ENCODE data around the gene APLP2. TPM values are rescaled to one million over a fixed set of nuclear protein-coding genes. Genes with fewer than 3 reads are reported as not detected.

The APLP2 gene
- polyA plus RNA-seq, 3 donors from 2014 or later = 69.4 to 125 (median 75.8) TPM

DNA sequence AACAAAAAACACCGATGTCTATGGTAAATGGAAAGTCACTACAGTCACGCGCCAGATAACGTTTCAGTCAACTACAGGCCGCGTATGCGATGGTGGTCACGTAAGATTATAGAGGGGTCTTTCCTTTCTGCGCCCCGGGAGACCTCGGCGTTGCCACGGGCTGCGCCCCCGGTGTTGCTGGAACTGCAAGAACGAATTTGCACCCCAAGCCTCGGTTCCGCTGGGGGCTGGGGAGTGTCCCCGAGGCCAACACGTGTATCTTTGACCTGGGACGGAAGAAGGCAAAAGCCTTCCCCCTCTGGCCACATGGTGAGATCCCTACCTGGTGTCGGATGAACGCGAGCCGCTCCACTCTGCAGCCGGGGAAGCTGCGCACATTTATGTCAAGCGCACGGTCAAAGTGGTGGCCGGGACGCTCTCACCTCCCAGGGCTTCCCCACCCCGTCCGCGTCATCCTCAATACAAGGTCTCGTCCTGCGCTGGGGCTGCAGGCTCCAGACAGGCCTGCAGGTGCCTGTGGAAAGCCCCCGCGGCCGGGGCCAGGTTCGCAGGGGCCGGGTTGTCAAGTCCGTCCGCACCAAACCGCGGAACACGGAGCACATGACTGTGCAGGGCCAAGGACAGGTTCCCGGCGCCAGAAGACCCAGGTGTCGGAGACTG is 29.3 kb upstream of the APLP2 start:
- H3K27me3 Mint-ChIP-seq (ENCODE audit: low read depth in 3 of 3) = peaks cover 7 to 18% (median 11%) of the 10 kb centered on the region in 3 donors
- H3K4me3 Mint-ChIP-seq = no peak overlapping the region
- no peaks in the 10 kb centered on the region for H3K36me3 Mint-ChIP-seq
- H3K4me1 Mint-ChIP-seq = peaks cover 11 to 12% of the 10 kb centered on the region in 2 donors
- DNase-seq = no peak
- no peak overlapping the region for H3K27ac Mint-ChIP-seq
- no peaks in the 10 kb centered on the region for H3K9me3 Mint-ChIP-seq

DNA sequence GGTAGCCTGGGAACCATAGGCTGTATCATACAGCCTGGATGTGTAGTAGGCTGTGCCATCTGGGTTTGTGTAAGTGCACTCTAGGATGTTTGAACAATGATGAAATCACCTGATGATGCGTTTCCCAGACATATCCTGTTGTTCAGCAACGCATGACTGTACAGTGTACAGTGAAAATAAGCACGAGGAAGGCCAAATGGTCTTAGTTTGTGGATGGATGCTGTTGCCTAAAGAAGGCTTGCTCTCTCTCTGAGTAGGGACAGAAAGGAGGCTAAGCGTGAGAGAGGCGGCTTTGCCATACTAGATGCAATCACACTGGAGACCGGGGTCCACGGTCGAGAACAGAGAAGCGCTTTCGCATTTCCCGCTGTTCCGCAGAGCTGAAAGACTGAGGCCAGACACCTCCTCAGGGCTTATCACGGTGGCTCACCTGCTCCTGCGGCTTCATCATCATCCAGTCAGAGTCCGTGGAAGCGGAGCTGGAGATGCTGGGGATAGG is 27.6 kb upstream of the APLP2 start:
- no peaks in the 10 kb centered on the region for H3K36me3 Mint-ChIP-seq
- no peak for DNase-seq
- H3K9me3 Mint-ChIP-seq = no peaks in the 10 kb centered on the region
- peaks cover 11 to 12% of the 10 kb centered on the region in 2 donors for H3K4me1 Mint-ChIP-seq
- no peak overlapping the region for H3K27ac Mint-ChIP-seq
- peaks cover 5 to 15% (median 9%) of the 10 kb centered on the region in 3 donors for H3K27me3 Mint-ChIP-seq (ENCODE audit: low read depth in 3 of 3)
- no peak overlapping the region for H3K4me3 Mint-ChIP-seq

DNA sequence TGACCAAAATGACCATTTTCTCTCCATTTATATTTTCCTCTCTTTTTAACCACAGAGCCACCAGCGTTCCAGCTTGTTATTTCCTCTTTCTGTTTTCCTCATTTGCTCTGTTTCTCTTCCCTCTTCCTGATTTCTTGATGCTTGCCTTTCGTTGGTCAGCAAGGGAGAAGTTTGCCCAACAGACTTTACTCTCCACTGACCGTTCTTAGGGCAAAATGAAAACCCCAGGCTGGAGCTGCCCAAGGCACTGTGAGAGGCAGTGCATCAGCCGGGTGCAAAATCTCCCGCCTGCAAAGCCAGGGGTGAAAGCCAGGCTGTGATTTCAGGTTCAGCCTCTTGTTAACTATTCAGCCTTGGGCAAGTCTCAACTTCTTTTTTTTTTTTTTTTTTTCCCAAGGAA is 26.1 kb upstream of the APLP2 start:
- no peak overlapping the region for H3K27ac Mint-ChIP-seq
- no peak overlapping the region for H3K4me3 Mint-ChIP-seq
- H3K4me1 Mint-ChIP-seq = peaks cover 0 to under 1% of the 10 kb centered on the region in 2 donors
- no peak for DNase-seq
- H3K9me3 Mint-ChIP-seq = no peaks in the 10 kb centered on the region
- H3K27me3 Mint-ChIP-seq (ENCODE audit: low read depth in 3 of 3) = peaks cover 5 to 9% (median 7%) of the 10 kb centered on the region in 3 donors
- no peaks in the 10 kb centered on the region for H3K36me3 Mint-ChIP-seq

DNA sequence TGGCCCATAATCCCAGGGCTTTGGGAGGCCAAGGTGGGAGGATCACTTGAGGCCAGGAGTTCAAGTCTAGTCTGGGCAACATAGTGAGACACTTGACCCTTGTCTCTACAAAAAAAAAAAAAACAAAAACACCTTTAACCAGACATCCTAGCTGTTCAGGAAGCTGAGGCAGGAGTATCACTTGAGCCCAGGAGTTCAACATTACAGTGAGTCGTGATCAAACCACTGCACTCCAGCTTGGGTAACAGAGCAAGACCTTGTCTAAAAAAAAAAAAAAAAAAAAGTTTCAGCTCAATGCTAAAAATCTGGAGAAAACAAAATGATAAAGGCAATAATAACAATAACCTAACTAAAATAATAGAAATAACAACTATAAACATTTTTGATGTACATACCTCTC is 22.6 kb upstream of the APLP2 start:
- no peak overlapping the region for H3K27ac Mint-ChIP-seq

DNA sequence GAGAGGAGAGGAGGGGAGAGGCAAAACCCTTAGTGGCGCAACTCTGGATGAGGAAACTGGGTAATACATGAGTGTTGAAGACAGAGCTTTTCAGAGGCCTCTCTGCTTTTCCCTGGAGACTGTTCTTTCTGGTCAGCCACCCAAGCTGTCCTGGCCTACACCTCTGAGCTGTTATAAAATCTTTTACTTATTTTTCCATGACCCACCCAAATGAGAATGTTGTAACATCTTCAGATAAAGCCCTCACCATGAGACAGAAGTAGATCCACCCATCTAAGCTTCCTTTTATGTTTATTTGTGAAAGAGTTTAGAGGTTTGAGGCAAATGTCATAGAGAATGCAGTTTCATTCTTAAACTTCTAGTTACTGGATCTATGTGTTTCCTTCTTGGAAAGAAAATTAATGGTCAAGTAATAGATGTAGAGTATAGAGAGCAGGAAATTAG is 20.3 kb upstream of the APLP2 start:
- Mint-ChIP-seq H3K27ac (no peak overlapping the region), H3K4me1 (no peaks in the 10 kb centered on the region), H3K27me3 (ENCODE audit: low read depth in 3 of 3) (peaks cover 4 to 11% (median 8%) of the 10 kb centered on the region in 3 donors), H3K9me3 (no peaks in the 10 kb centered on the region), H3K4me3 (no peak overlapping the region), H3K36me3 (peaks cover 0 to 4% (median 0%) of the 10 kb centered on the region in 3 donors)
- no peak for DNase-seq

More for the DNA sequence above, 22.6 kb upstream of the APLP2 start:
- Mint-ChIP-seq H3K9me3 (no peaks in the 10 kb centered on the region), H3K36me3 (no peaks in the 10 kb centered on the region), H3K4me1 (no peaks in the 10 kb centered on the region), H3K27me3 (ENCODE audit: low read depth in 3 of 3) (peaks cover 3 to 6% (median 6%) of the 10 kb centered on the region in 3 donors), H3K4me3 (no peak overlapping the region)
- DNase-seq = no peak

DNA sequence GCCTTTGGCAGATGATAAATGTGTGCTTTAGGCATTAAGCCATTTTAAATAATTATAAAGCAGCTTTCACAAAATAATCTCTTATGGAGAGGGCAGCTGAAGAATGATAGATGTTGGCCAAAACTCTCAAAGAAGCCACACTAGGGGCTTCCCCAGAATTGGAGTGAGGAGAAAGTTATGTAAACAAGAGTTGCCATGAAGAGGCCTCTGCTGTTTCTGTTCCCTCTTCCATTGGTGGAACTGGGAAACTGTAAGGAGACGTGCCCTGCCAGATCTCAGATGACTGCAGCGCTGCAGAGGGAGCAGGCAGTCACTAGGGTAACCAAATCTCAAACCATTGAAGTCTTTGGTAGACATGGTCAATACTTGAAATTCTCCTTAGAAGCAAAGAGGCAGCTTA is 19.4 kb upstream of the APLP2 start:
- no peak overlapping the region for H3K4me3 Mint-ChIP-seq
- DNase-seq = no peak
- H3K36me3 Mint-ChIP-seq = peaks cover 0 to 4% (median 0%) of the 10 kb centered on the region in 3 donors
- H3K9me3 Mint-ChIP-seq = no peaks in the 10 kb centered on the region
- H3K27me3 Mint-ChIP-seq (ENCODE audit: low read depth in 3 of 3) = peaks cover 2 to 11% (median 8%) of the 10 kb centered on the region in 3 donors
- no peaks in the 10 kb centered on the region for H3K4me1 Mint-ChIP-seq
- H3K27ac Mint-ChIP-seq = no peak overlapping the region

DNA sequence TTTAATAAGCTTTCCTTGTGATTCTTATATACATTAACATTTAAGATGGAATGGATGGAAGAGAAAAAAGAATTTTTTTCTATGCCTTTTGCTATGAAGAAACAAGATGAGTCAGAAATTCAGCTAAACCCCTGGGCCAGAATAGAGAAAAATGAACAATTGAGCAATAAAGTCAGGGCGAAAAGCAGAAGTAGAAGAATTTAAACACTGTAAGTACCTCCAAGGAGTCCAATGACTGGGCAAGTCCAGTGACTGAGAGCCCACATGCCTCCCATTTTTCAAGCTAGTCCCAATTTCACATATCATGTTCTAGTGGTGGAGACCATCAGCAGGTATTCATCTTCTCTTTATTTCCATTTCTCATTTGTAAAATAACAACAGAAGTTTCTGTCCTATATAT is 18.6 kb upstream of the APLP2 start:
- H3K27ac Mint-ChIP-seq = no peak overlapping the region
- H3K36me3 Mint-ChIP-seq = peaks cover 0 to 4% (median 0%) of the 10 kb centered on the region in 3 donors
- H3K4me1 Mint-ChIP-seq = no peaks in the 10 kb centered on the region
- DNase-seq = no peak
- peaks cover 2 to 11% (median 9%) of the 10 kb centered on the region in 3 donors for H3K27me3 Mint-ChIP-seq (ENCODE audit: low read depth in 3 of 3)
- H3K9me3 Mint-ChIP-seq = no peaks in the 10 kb centered on the region
- no peak overlapping the region for H3K4me3 Mint-ChIP-seq

DNA sequence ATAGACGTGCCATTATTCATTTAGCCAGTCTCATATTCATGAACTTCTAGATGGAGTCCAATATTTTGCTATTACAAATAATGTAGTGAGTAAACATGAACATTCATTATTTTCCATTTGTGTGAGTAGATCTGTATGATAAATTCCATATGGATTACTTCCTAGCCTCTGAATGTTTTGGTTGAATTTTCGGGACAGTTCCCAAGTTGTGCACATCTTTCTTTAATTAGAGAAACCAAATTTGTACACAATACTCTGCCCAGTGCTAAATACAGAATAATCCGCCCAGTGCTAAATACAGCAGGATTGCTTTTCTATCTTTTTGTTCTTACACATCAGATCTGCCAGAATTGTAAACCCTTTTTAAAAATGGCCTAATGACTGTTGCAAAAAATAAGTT is 17.1 kb upstream of the APLP2 start:
- Mint-ChIP-seq H3K27me3 (ENCODE audit: low read depth in 3 of 3) (peaks cover 0 to 11% (median 11%) of the 10 kb centered on the region in 3 donors), H3K36me3 (peaks cover 0 to 4% (median 0%) of the 10 kb centered on the region in 3 donors), H3K27ac (no peak overlapping the region), H3K9me3 (peaks cover 0 to 2% (median 0%) of the 10 kb centered on the region in 6 donors), H3K4me3 (no peak overlapping the region), H3K4me1 (no peaks in the 10 kb centered on the region)
- DNase-seq = no peak

DNA sequence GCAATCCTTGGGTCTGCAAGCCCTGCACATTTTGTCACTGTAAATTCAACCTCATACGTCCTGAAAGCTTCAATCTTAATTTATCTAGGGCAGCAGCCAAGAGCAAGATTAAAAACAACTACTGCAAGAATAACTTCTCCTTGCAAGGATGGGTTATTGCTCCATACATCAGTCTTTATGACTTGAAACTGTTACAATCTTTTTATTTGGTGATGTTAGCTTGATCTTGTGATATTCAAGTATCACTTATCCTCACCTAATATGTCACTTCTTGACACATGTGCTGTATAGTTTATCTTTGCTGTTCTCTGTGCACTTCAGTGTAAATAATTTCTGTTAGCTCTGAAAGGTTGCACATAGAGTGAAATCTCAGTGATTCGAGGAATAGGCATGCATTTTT is 14.7 kb upstream of the APLP2 start:
- Mint-ChIP-seq H3K27me3 (ENCODE audit: low read depth in 3 of 3) (peaks cover 3 to 19% (median 11%) of the 10 kb centered on the region in 3 donors), H3K36me3 (peaks cover 0 to 4% (median 0%) of the 10 kb centered on the region in 3 donors), H3K9me3 (peaks cover 0 to 2% (median 0%) of the 10 kb centered on the region in 6 donors), H3K27ac (no peak overlapping the region), H3K4me3 (no peak overlapping the region), H3K4me1 (no peaks in the 10 kb centered on the region)
- DNase-seq = no peak

DNA sequence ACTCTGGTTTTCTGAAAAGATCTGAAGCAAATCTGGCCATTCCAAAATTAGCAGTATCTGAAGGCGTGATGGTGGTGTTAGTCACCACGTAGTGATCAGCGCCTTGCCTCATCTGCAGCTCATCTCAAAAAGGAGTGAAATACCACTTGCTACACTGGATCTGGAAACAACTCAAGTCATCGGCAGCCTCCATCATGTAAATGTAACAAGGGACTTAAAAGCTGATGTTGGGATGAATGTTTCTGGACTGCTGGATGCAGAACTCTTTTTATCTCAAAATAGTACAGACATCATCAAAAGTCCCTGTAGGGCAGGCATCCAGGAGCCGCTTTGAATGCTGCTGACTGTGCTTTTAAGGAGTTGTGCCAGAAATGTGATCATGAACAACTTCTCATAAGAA is 14.1 kb upstream of the APLP2 start:
- no peak for DNase-seq
- H3K27me3 Mint-ChIP-seq (ENCODE audit: low read depth in 3 of 3) = peaks cover 4 to 23% (median 11%) of the 10 kb centered on the region in 3 donors
- H3K36me3 Mint-ChIP-seq = peaks cover 0 to 4% (median 0%) of the 10 kb centered on the region in 3 donors
- no peak overlapping the region for H3K4me3 Mint-ChIP-seq
- peaks cover 0 to 2% (median 0%) of the 10 kb centered on the region in 6 donors for H3K9me3 Mint-ChIP-seq
- no peak overlapping the region for H3K27ac Mint-ChIP-seq
- H3K4me1 Mint-ChIP-seq = no peaks in the 10 kb centered on the region

DNA sequence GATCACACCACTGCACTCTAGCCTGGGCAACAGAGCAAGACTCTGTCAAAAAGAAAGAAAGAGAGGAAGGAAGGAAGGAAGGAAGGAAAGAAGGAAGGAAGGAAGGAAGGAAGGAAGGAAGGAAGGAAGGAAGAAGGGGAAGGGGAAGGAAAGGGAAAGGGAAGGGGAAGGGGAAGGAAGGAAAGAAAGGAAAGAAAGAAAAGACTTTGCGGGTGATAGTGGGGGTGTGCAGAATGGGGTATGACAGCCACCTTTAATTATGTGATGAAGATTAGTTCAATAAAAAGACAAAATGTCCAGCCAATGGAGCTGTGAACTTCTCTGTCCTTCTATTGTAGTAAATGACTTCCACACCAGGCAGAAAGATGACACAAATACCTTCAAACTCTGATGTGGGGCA is 8.7 kb upstream of the APLP2 start:
- no peaks in the 10 kb centered on the region for H3K4me1 Mint-ChIP-seq
- peaks cover 4 to 23% (median 9%) of the 10 kb centered on the region in 3 donors for H3K27me3 Mint-ChIP-seq (ENCODE audit: low read depth in 3 of 3)
- no peak for DNase-seq
- no peak overlapping the region for H3K4me3 Mint-ChIP-seq
- H3K27ac Mint-ChIP-seq = no peak overlapping the region
- no peaks in the 10 kb centered on the region for H3K36me3 Mint-ChIP-seq
- peaks cover 0 to 2% (median 0%) of the 10 kb centered on the region in 6 donors for H3K9me3 Mint-ChIP-seq

DNA sequence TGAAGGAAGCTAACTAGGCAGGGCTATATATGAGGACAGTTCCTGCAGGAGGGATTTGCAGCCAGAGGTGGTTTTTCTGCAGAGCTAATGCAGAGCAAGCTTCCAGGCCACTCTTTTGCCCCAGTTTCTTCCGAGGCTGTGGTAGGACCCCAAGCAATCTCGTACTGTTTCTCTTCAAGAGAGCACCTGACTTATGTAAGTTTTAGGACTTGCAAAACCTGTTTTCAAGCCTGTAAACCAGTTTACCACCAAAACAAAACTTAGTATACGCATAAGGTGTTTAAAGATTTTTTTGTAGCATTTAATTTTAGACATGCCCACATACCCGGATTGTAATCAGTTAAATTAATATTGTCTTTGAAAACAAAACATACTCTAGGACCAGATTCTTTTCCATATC is 7.7 kb upstream of the APLP2 start:
- DNase-seq = no peak
- no peak overlapping the region for H3K27ac Mint-ChIP-seq
- no peak overlapping the region for H3K4me3 Mint-ChIP-seq
- no peaks in the 10 kb centered on the region for H3K4me1 Mint-ChIP-seq
- H3K27me3 Mint-ChIP-seq (ENCODE audit: low read depth in 3 of 3) = peaks cover 1 to 23% (median 9%) of the 10 kb centered on the region in 3 donors
- no peaks in the 10 kb centered on the region for H3K9me3 Mint-ChIP-seq
- no peaks in the 10 kb centered on the region for H3K36me3 Mint-ChIP-seq

DNA sequence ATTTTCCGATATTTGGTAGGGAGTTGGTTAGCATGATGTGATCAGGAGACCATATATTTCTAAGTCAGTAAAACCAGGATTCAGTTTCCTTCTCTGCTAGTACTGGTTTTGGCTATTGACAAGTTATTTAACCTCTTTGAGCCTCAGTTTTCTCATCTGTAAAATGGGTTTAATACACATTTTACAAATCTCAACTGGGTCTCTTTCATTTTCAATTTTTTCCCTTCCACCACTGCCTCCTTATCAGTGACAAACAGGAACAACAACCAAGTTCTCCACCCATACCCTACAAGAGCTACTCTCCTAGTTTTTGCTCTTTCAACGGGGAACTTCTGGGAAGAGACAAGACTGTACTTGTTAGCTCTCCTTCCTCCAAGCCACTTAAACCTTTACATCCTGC is 6.2 kb upstream of the APLP2 start:
- H3K27me3 Mint-ChIP-seq (ENCODE audit: low read depth in 3 of 3) = peaks cover 5 to 20% (median 11%) of the 10 kb centered on the region in 3 donors
- H3K4me1 Mint-ChIP-seq = peaks cover 3 to 11% of the 10 kb centered on the region in 2 donors
- H3K27ac Mint-ChIP-seq = no peak overlapping the region
- H3K4me3 Mint-ChIP-seq = no peak overlapping the region
- no peaks in the 10 kb centered on the region for H3K9me3 Mint-ChIP-seq
- H3K36me3 Mint-ChIP-seq = no peaks in the 10 kb centered on the region
- no peak for DNase-seq

DNA sequence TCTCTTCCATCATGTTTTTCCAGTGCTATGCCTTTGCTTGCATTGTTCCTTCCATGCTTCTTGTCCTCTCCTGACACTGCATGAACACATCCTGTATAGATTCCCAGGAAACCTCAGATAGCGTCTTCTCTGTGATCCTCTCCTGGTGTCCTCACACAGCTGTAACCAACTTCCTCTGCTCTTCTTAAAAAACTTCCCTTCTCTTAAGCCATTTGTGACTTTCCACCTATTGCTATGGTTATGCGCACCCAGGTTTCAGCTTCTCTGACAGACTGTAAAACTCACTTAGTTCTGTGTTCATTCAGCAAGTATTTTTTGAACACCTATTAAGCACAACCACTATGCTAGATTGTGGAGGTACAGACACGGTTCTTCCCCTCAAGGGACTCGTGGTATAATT is 5.1 kb upstream of the APLP2 start:
- no peak overlapping the region for H3K4me3 Mint-ChIP-seq
- H3K4me1 Mint-ChIP-seq = peaks cover 10 to 17% of the 10 kb centered on the region in 2 donors
- no peaks in the 10 kb centered on the region for H3K9me3 Mint-ChIP-seq
- H3K27me3 Mint-ChIP-seq (ENCODE audit: low read depth in 3 of 3) = peaks cover 14 to 28% (median 18%) of the 10 kb centered on the region in 3 donors
- no peak overlapping the region for H3K27ac Mint-ChIP-seq
- no peak for DNase-seq
- H3K36me3 Mint-ChIP-seq = no peaks in the 10 kb centered on the region

All from immature natural killer cell (primary cell).